Stimulated activated CD4-positive, alpha-beta T cell treated with anti-CD3 and anti-CD28 coated beads, Interleukin-1b, Interleukin-23, amount 100 ng/mL, for 1 hour (primary cell): ENCODE measurements around the gene PAGR1.
"Not testable (repeated sequence)": the region's sequence is repeated elsewhere in the genome, so short reads cannot be mapped to it uniquely, and the experiment has no call there.

ENCODE experiments used
- DNase-seq, 2 donors: peaks; one replicate each; pipeline ENCODE4 v3.0.0-alpha.2; 2020; ENCODE audit warnings: low read depth in 2 of 2

Gene PAGR1

GRCh38 chr16:29791845-29792807 is 23.8 kb upstream of the PAGR1 start:
- no peak for DNase-seq

GRCh38 chr16:29793153-29793552 is 22.8 kb upstream of the PAGR1 start:
- not testable (repeated sequence) for DNase-seq

- DNase-seq, result no peak
These were observed 21.7 kb upstream of the PAGR1 start for GRCh38 chr16:29794231-29794710.

- no peak for DNase-seq
These were observed 13.5 kb upstream of the PAGR1 start for GRCh38 chr16:29802416-29802935.

GRCh38 chr16:29804020-29804419 is 11.9 kb upstream of the PAGR1 start:
- no peak for DNase-seq

GRCh38 chr16:29804455-29805231 is 11.3 kb upstream of the PAGR1 start:
- DNase-seq, result no peak

- peak; percentile 93 to 95 for DNase-seq
These were observed 10.5 kb upstream of the PAGR1 start for GRCh38 chr16:29805232-29806098.

GRCh38 chr16:29806099-29806579 is 9.8 kb upstream of the PAGR1 start, which contains the start of gene MAZ:
MAZ (plus strand) TSS chr16:29806529; CDS start chr16:29806702, 173 bp downstream.
- DNase-seq, result peak in 1 of 2 donors; percentile 60

- peak in 1 of 2 donors; percentile 38 for DNase-seq
These were observed 9.1 kb upstream of the PAGR1 start for GRCh38 chr16:29806641-29807425.

- DNase-seq, result peak; percentile 66 to 70
These were observed 8.3 kb upstream of the PAGR1 start for GRCh38 chr16:29807426-29808218.

GRCh38 chr16:29808219-29808900 is 7.6 kb upstream of the PAGR1 start:
- DNase-seq, result no peak

GRCh38 chr16:29809031-29809747 is 6.8 kb upstream of the PAGR1 start:
- no peak for DNase-seq

- DNase-seq, result no peak
These were observed 5.9 kb upstream of the PAGR1 start for GRCh38 chr16:29809850-29810698.

GRCh38 chr16:29810699-29811169 is 5.2 kb upstream of the PAGR1 start:
- DNase-seq, result no peak

GRCh38 chr16:29811170-29811895 is 4.6 kb upstream of the PAGR1 start:
- peak in 1 of 2 donors; percentile 40 for DNase-seq
